Cardiac fibroblast (primary cell): ENCODE data around the gene FAIM2.

Source experiments
- DNase-seq, 2 donors: peaks; one replicate each; pipeline versions ENCODE4 v3.0.0 to v3.0.0-alpha.2; 2010; ENCODE audit warnings: low read depth in 2 of 2
- H3K4me3 ChIP-seq, 2 donors: replicated peaks in 1 of 2; 1 replicate in 1 of 2; 2 replicates in 1 of 2; pipeline ENCODE4 v1.5.1; 2011; ENCODE audit warnings: low read depth in 2 of 2, low read length in 2 of 2, mild to moderate bottlenecking in 2 of 2, moderate library complexity in 1 of 2
- TF ChIP-seq, protein P1 (sequence below): IDR thresholded peaks from one replicate; pipeline ENCODE4 v1.5.1; 2011; ENCODE audit warnings: low read depth, mild to moderate bottlenecking, low read length, inconsistent platforms

FAIM2 gene

DNA sequence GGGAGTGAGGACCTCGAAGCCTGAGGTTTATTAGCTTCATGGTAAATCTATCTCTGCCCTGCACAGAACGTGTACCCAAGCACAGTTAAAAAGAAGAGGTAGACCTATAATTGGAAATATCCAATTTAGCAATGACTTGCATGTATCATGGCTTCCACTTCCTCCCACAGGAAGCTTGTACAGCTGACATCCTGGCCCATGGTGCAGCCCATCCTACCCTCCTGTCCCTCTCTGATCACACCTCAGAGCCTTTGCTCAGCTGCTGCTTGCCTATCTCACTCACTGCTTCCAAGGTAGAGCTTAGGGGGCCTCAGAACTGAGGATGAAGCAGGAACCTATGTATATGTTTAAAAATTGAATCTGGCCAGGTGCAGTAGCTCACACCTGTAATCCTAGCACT is 56.5 kb downstream of the FAIM2 start:
- no peak overlapping the region for H3K4me3 ChIP-seq
- TF ChIP-seq, protein P1, sequence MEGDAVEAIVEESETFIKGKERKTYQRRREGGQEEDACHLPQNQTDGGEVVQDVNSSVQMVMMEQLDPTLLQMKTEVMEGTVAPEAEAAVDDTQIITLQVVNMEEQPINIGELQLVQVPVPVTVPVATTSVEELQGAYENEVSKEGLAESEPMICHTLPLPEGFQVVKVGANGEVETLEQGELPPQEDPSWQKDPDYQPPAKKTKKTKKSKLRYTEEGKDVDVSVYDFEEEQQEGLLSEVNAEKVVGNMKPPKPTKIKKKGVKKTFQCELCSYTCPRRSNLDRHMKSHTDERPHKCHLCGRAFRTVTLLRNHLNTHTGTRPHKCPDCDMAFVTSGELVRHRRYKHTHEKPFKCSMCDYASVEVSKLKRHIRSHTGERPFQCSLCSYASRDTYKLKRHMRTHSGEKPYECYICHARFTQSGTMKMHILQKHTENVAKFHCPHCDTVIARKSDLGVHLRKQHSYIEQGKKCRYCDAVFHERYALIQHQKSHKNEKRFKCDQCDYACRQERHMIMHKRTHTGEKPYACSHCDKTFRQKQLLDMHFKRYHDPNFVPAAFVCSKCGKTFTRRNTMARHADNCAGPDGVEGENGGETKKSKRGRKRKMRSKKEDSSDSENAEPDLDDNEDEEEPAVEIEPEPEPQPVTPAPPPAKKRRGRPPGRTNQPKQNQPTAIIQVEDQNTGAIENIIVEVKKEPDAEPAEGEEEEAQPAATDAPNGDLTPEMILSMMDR: no peak
- no peak for DNase-seq

GRCh38 chr12:49846032-49846431 is 57.7 kb downstream of the FAIM2 start:
- no peak for DNase-seq
- no peak overlapping the region for H3K4me3 ChIP-seq
- TF ChIP-seq, protein P1: no peak

- DNase-seq: no peak
- TF ChIP-seq, protein P1: no peak
Observed at GRCh38 chr12:49843876-49844437, 59.7 kb downstream of the FAIM2 start.

GRCh38 chr12:49843411-49843810 is 60.3 kb downstream of the FAIM2 start:
- TF ChIP-seq, protein P1: no peak
- DNase-seq: no peak
- peak overlapping the region; percentile 67 for H3K4me3 ChIP-seq

More at GRCh38 chr12:49843876-49844437, 59.7 kb downstream of the FAIM2 start:
- no peak overlapping the region for H3K4me3 ChIP-seq

- DNase-seq: peak; percentile 94
- peak within 1 kb of the TSS; percentile 67 for H3K4me3 ChIP-seq
- TF ChIP-seq, protein P1: no peak
Observed at GRCh38 chr12:49842519-49843352, 61.0 kb downstream of the FAIM2 start, which contains the start of gene BCDIN3D. Gene BCDIN3D, minus strand, starts transcription at chr12:49843106. Its CDS starts 19 bp downstream, at chr12:49843087.

DNA sequence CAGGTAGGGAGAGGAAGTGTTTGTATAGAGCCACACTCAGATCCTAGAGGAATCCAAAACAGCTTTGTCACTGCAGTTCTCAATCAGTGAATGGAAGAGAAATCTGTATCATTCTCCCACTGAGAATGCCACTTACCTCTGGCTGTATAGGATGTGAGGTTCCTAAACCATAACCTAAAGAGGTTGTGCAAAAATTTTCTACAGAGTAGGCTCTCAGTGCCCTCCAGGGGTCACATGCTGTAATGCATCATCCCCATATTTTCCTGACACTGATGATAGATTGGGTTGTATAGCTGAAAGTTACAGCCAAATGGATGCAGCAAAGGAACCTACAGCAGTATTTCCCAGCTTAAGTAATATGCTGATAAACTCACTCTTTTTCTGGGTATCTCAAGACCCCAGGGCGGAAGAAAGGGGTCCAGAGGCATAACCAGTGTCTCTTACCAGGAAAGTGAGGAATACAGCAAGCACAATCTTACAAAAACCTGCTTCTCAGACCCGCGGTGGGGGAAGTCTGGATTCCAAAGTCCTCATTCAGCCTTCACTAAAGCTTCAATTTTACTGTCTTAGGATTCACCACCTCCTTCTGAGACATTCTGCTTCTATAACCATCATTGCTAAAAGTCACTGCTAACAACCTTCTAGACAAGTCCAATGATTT is 64.6 kb downstream of the FAIM2 start:
- no peak overlapping the region for H3K4me3 ChIP-seq
- TF ChIP-seq, protein P1: peak; percentile 76
- DNase-seq: peak; percentile 68 to 69
